K562 (cell line): Measurements from ENCODE around the gene ZNF778. TPM values are rescaled to one million over a fixed set of nuclear protein-coding genes. Genes with fewer than 3 reads are reported as not detected.
A peak's percentile ranks its signal among the peaks of the same experiment; 100 is the strongest.

Experiments used
- ATAC-seq: fragments of 200-7000 bp; cut with Tn5 transposase; 3 replicates; pipeline ENCODE4 v1.9.1; 2020; ENCODE audit warnings: moderate library complexity
- BruUV-seq: library from RNA; stranded (reverse); fragments of 400-500 nt; replicated peaks from 2 replicates; lab custom pipeline; 2021; lab: Mats Ljungman, UMichigan
- CTCF ChIA-PET: fragments of 300-600 bp; formaldehyde crosslinking; extraction: SDS; loops from one replicate; lab custom pipeline; 2021; ENCODE audit warnings: low intra/inter-chr PET ratio; lab: Yijun Ruan, JAX
- POLR2A ChIA-PET: fragments of 300-600, 350-650 bp; sonication (Branson Sonifier 250); formaldehyde crosslinking; extraction: SDS; loops from one replicate; lab custom pipeline; 2021; ENCODE audit warnings: antibody characterized with exemption, inconsistent platforms; lab: Yijun Ruan, JAX
- DNase-seq, 4 experiments: peaks; one replicate each; pipeline versions ENCODE4 v3.0.0 to v3.0.0-alpha.2; 2011 to 2018; ENCODE audit warnings: low spot score in 3 of 4, mixed read lengths in 3 of 4; ENCODE audit errors: extremely low read depth in 1 of 4
- FAIRE-seq: peaks from 2 replicates; lab custom pipeline; 2011; peaks lifted over from hg19 to GRCh38; lab: Jason Lieb, UNC
- H2AFZ ChIP-seq: 2 replicates; pipeline ENCODE4 v1.6.0; 2011; ENCODE audit warnings: low read depth, low read length, control low read depth, inconsistent platforms
- H3K27ac ChIP-seq: fragments of 200-600 bp; 3 replicates; pipeline ENCODE4 v1.8.0; 2011; ENCODE audit warnings: low read depth, mild to moderate bottlenecking, control low read depth, inconsistent platforms, low read length, moderate library complexity, mixed read lengths; ENCODE audit errors: extremely low read depth
- H3K27me3 ChIP-seq, 2 experiments: fragments of 300-600 bp in 1 of 2; 2 replicates in 1 of 2; 3 replicates in 1 of 2; pipeline versions ENCODE4 v1.6.0 to v1.8.0; 2011; ENCODE audit warnings: inconsistent platforms in 2 of 2, low read length in 2 of 2, mild to moderate bottlenecking in 1 of 2, mixed read lengths in 1 of 2, moderate library complexity in 1 of 2; ENCODE audit not compliant: control insufficient read depth in 2 of 2, insufficient read depth in 2 of 2
- H3K36me3 ChIP-seq: fragments of 300-600 bp; 3 replicates; pipeline ENCODE4 v1.8.0; 2011; ENCODE audit warnings: mild to moderate bottlenecking, low read length, inconsistent platforms; ENCODE audit not compliant: control insufficient read depth, insufficient read depth
- H3K4me1 ChIP-seq, 2 experiments: fragments of 200-600 bp in 1 of 2; replicated peaks in 1 of 2; 2 replicates in 1 of 2; 3 replicates in 1 of 2; pipeline versions ENCODE4 v1.5.1 to v1.8.0; 2011; ENCODE audit warnings: inconsistent platforms in 2 of 2, low read length in 2 of 2, mild to moderate bottlenecking in 1 of 2, mixed read lengths in 1 of 2, moderate library complexity in 1 of 2; ENCODE audit not compliant: control insufficient read depth in 2 of 2, insufficient read depth in 2 of 2
- H3K4me2 ChIP-seq: 2 replicates; pipeline ENCODE4 v1.6.1; 2011; ENCODE audit warnings: low read length, control low read depth, inconsistent platforms, mixed read lengths; ENCODE audit not compliant: insufficient read depth
- H3K4me3 ChIP-seq: fragments of 200-600 bp; sonication (generic), shearing (Covaris generic); 2 replicates; pipeline ENCODE4 v1.5.1; 2016; ENCODE audit warnings: control low read depth, inconsistent platforms
- H3K79me2 ChIP-seq: fragments of 200-600 bp; 3 replicates; pipeline ENCODE4 v1.8.0; 2011; ENCODE audit warnings: low read length, inconsistent platforms; ENCODE audit not compliant: control insufficient read depth, insufficient read depth
- H3K9ac ChIP-seq, 2 experiments: 2 replicates each; pipeline versions ENCODE4 v1.6.0 to v1.6.1; 2011; ENCODE audit warnings: low read depth in 2 of 2, low read length in 2 of 2, control low read depth in 1 of 2, inconsistent platforms in 1 of 2, mild to moderate bottlenecking in 1 of 2, mixed read lengths in 1 of 2; ENCODE audit not compliant: insufficient read depth in 1 of 2
- H3K9me1 ChIP-seq: one replicate; pipeline ENCODE4 v1.6.0; 2011; ENCODE audit warnings: inconsistent platforms, mild to moderate bottlenecking, low read length, moderate library complexity; ENCODE audit not compliant: control insufficient read depth, insufficient read depth
- H3K9me3 ChIP-seq: replicated peaks from 2 replicates; pipeline ENCODE4 v1.5.1; 2011; ENCODE audit warnings: low read depth, low read length, inconsistent platforms; ENCODE audit not compliant: control insufficient read depth, insufficient read depth
- H4K20me1 ChIP-seq: replicated peaks from 2 replicates; pipeline ENCODE4 v1.6.1; 2011; ENCODE audit warnings: low read length, inconsistent platforms, mixed read lengths; ENCODE audit not compliant: control insufficient read depth, insufficient read depth
- ATF3 ChIP-seq, 2 experiments: fragments of 450-650 bp in 1 of 2; sonication (generic) in 1 of 2; formaldehyde crosslinking in 1 of 2; IDR thresholded peaks in 1 of 2; conservative IDR thresholded peaks in 1 of 2; 2 replicates each; pipeline versions ENCODE4 v1.6.1 to v1.8.1; 2016 to 2023; ENCODE audit warnings: mild to moderate bottlenecking in 2 of 2, moderate library complexity in 2 of 2, inconsistent platforms in 1 of 2, missing genetic modification reagents in 1 of 2
- CEBPG ChIP-seq, 3 experiments: fragments of 200-800 bp in 1 of 3; sonication (Bioruptor generic) in 1 of 3; sonication (generic) in 1 of 3; formaldehyde crosslinking in 1 of 3; IDR thresholded peaks in 2 of 3; conservative IDR thresholded peaks in 1 of 3; 2 replicates each; pipeline versions ENCODE4 v1.6.1 to v1.8.0; 2016 to 2022; ENCODE audit warnings: missing compliant biosample characterization in 2 of 3, missing genetic modification characterization in 2 of 3, mild to moderate bottlenecking in 1 of 3, missing genetic modification reagents in 1 of 3
- FOSL1 ChIP-seq: fragments of 200-800 bp; sonication (Bioruptor generic); conservative IDR thresholded peaks from 2 replicates; pipeline ENCODE4 v1.6.1; 2016; ENCODE audit warnings: missing genetic modification characterization, missing compliant biosample characterization
- IRF1 ChIP-seq: sonication (generic); formaldehyde crosslinking; IDR thresholded peaks from 2 replicates; pipeline ENCODE4 v1.8.0; 2022; ENCODE audit warnings: missing genetic modification reagents, mild to moderate bottlenecking, borderline replicate concordance
- JUND ChIP-seq, 2 experiments: IDR thresholded peaks; 2 replicates in 1 of 2; 3 replicates in 1 of 2; pipeline ENCODE4 v1.6.1; 2011; ENCODE audit warnings: borderline replicate concordance in 2 of 2, low read depth in 2 of 2, low read length in 2 of 2, improper control_type of control experiment in 1 of 2, missing biosample characterization in 1 of 2, missing genetic modification characterization in 1 of 2, missing genetic modification reagents in 1 of 2
- RFX1 ChIP-seq: fragments of 450-650 bp; IDR thresholded peaks from 2 replicates; pipeline ENCODE4 v1.6.1; 2016; ENCODE audit warnings: mild to moderate bottlenecking, moderate library complexity
- ZBTB34 ChIP-seq: fragments of 250-450 bp; sonication (Bioruptor Pico); IDR thresholded peaks from 2 replicates; pipeline ENCODE4 v1.8.0; 2021; ENCODE audit warnings: mild to moderate bottlenecking, moderate library complexity
- WGBS: fragments of 100-300 bp; shearing (Covaris generic); methylation state at CpG from one replicate; pipeline ENCODE4 v1.1.6; 2016; ENCODE audit warnings: low coverage, mixed read lengths; ENCODE audit not compliant: insufficient coverage; ENCODE audit errors: missing lambda C conversion rate; 5-methylcytosine and 5-hydroxymethylcytosine counted together
- in situ Hi-C: fragments of 300-500 bp; cut with MboI; formaldehyde crosslinking; loops from 4 replicates; pipeline ENCODE4 v1.15.0; 2018; ENCODE audit warnings: inconsistent platforms, mixed read lengths
- intact Hi-C: fragments of 100-400 bp; cut with micrococcal nuclease; formaldehyde crosslinking; loops from 2 replicates; pipeline ENCODE4 v1.14.2; 2022
- polyA plus RNA-seq, 8 experiments: library from polyadenylated mRNA; depleted of rRNA in 4 of 8; stranded (reverse) in 5 of 8; unstranded in 3 of 8; fragments of >200 nt; fragmentation: Nextera tagmentation in 2 of 8; fragmentation: Illumina TruSeq in 1 of 8; extraction: Ambion mirVana in 2 of 8; extraction: Trizol in 1 of 8; gene quantifications; 2 replicates each; pipeline versions ENCODE4 v1.2.1 to v1.2.3, GENCODE V29; 2011 to 2014; ENCODE audit warnings: inconsistent platforms in 1 of 8, missing spikeins in 1 of 8
- total RNA-seq, 7 experiments: library from RNA; depleted of rRNA in 6 of 7; stranded (reverse); fragments of >200 nt in 6 of 7; fragmentation: Illumina TruSeq in 2 of 7; extraction: Trizol in 2 of 7; gene quantifications; 2 replicates each; pipeline versions ENCODE4 v1.2.1 to v1.2.3, GENCODE V29; 2011 to 2021; ENCODE audit warnings: low replicate concordance in 1 of 7

The ZNF778 gene
- total and polyA plus RNA-seq, 9 of the 15 experiments (the other 6 are each of a cell fraction or from before 2014, with no cell fraction given) = 0.70 to 60.6 (median 7.5) TPM

GRCh38 chr16:89268987-89269735 is 51.7 kb downstream of the ZNF778 start:
- no peaks in the 10 kb centered on the region for H3K9me3 ChIP-seq
- no peaks in the 10 kb centered on the region for H3K27me3 ChIP-seq
- no TSS peak for BruUV-seq
- peak in 1 of 4 experiments; percentile 16 for DNase-seq
- H3K4me2 ChIP-seq = no peak overlapping the region
- 70% methylated on average over 14 of the region's 14 CpGs for WGBS
- no peak overlapping the region for H3K4me3 ChIP-seq
- peaks cover 0 to 25% of the 10 kb centered on the region in 2 experiments; a peak in 1 of 5 replicates for H3K4me1 ChIP-seq
- peaks cover 73% of the 10 kb centered on the region for H3K36me3 ChIP-seq
- no peak for TF ChIP-seq RFX1
- TF ChIP-seq CEBPG (CRISPR knock-in tag; IDR thresholded peaks at IDR 0.05) = peak; percentile 50; the same call in 1 of the 2 replicates
- TF ChIP-seq CEBPG (tag; conservative IDR thresholded peaks at IDR 0.05 in 1 of 2, IDR thresholded peaks at IDR 0.05 in 1 of 2) = peak in 1 of 2 experiments; percentile 33; a peak in 1 of 4 replicates
- peak; percentile 51; the same call in 1 of the 2 replicates for TF ChIP-seq JUND (IDR thresholded peaks at IDR 0.05; ENCODE audit: borderline replicate concordance, low read depth, low read length)
- TF ChIP-seq JUND (tag; IDR thresholded peaks at IDR 0.05; ENCODE audit: borderline replicate concordance, low read depth, low read length) = no peak
- TF ChIP-seq ZBTB34 (CRISPR knock-in tag) = no peak
- no peak for TF ChIP-seq IRF1 (CRISPR knock-in tag)
- TF ChIP-seq ATF3 (IDR thresholded peaks at IDR 0.05) = peak; percentile 48; the same call in 1 of the 2 replicates
- no peak for TF ChIP-seq ATF3 (CRISPR knock-in tag; conservative IDR thresholded peaks at IDR 0.05)
- TF ChIP-seq FOSL1 (tag) = peak; percentile 39; the same call in 1 of the 2 replicates
- TF ChIP-seq, all 486 proteins: peak for 4
- FAIRE-seq (no peak), ATAC-seq (no peak)
- in situ Hi-C loops = no loop called here
- Histone ChIP-seq H3K9ac (no peak overlapping the region), H3K27ac (no peak overlapping the region), H3K9me1 (no peaks in the 10 kb centered on the region), H3K79me2 (no peaks in the 10 kb centered on the region; the same call in 2 of the 3 replicates), H4K20me1 (no peaks in the 10 kb centered on the region), H2AFZ (no peak overlapping the region)
- ChIA-PET CTCF (no interaction called here), POLR2A (interaction anchor here (1.7 kb wide), 1 partner anchor 15 kb away, joined by 4 read pairs; no protein-coding TSS in a partner anchor)
- intact Hi-C loops = no loop called here
